HEK293 (cell line): ENCODE data around the gene ESPNL.

Experiments used
- OSR2 ChIP-seq: fragments of 450-650 bp; formaldehyde crosslinking; IDR thresholded peaks from 2 replicates; pipeline ENCODE4 v1.5.1; 2016; ENCODE audit warnings: missing biosample characterization, missing genetic modification characterization
- PRDM2 ChIP-seq: fragments of 450-650 bp; formaldehyde crosslinking; IDR thresholded peaks from 2 replicates; pipeline ENCODE4 v1.5.1; 2016; ENCODE audit warnings: missing biosample characterization, missing genetic modification characterization, borderline replicate concordance
- PRDM6 ChIP-seq: fragments of 450-650 bp; formaldehyde crosslinking; IDR thresholded peaks from 2 replicates; pipeline ENCODE4 v1.5.1; 2017; ENCODE audit warnings: missing biosample characterization, missing genetic modification characterization
- SP2 ChIP-seq: fragments of 450-650 bp; formaldehyde crosslinking; IDR thresholded peaks from 2 replicates; pipeline ENCODE4 v1.5.1; 2016; ENCODE audit warnings: missing biosample characterization, missing genetic modification characterization
- ZBTB49 ChIP-seq: fragments of 450-650 bp; formaldehyde crosslinking; IDR thresholded peaks from 2 replicates; pipeline ENCODE4 v1.5.1; 2016; ENCODE audit warnings: missing biosample characterization, missing genetic modification characterization, low read depth
- ZBTB8A ChIP-seq: fragments of 450-650 bp; formaldehyde crosslinking; IDR thresholded peaks from 2 replicates; pipeline ENCODE4 v1.5.1; 2016; ENCODE audit warnings: missing biosample characterization, missing genetic modification characterization
- ZNF114 ChIP-seq: fragments of 450-650 bp; formaldehyde crosslinking; IDR thresholded peaks from 2 replicates; pipeline ENCODE4 v1.5.0; 2017; ENCODE audit warnings: missing biosample characterization, missing genetic modification characterization
- ZNF37A ChIP-seq: fragments of 450-650 bp; IDR thresholded peaks from 2 replicates; pipeline ENCODE4 v1.5.1; 2018; ENCODE audit warnings: missing biosample characterization, missing genetic modification characterization
- ZNF449 ChIP-seq: fragments of 450-650 bp; formaldehyde crosslinking; IDR thresholded peaks from 2 replicates; pipeline ENCODE4 v1.5.1; 2017; ENCODE audit warnings: missing biosample characterization, mild to moderate bottlenecking, missing genetic modification characterization, moderate library complexity
- ZNF747 ChIP-seq: fragments of 450-650 bp; formaldehyde crosslinking; IDR thresholded peaks from 2 replicates; pipeline ENCODE4 v1.5.1; 2016; ENCODE audit warnings: missing biosample characterization, missing genetic modification characterization
- TF ChIP-seq, protein P1 (sequence below): fragments of 450-650 bp; formaldehyde crosslinking; IDR thresholded peaks from 2 replicates; pipeline ENCODE4 v1.5.1; 2016; ENCODE audit warnings: missing biosample characterization, missing genetic modification characterization
- TF ChIP-seq, protein P2 (sequence below): fragments of 450-650 bp; formaldehyde crosslinking; IDR thresholded peaks from 2 replicates; pipeline ENCODE4 v1.5.1; 2017; ENCODE audit warnings: missing biosample characterization, missing genetic modification characterization
- TF ChIP-seq, protein P3 (sequence below): fragments of 450-650 bp; formaldehyde crosslinking; IDR thresholded peaks from 2 replicates; pipeline ENCODE4 v1.5.1; 2016; ENCODE audit warnings: missing biosample characterization, missing genetic modification characterization
- TF ChIP-seq, protein P4 (sequence below): fragments of 450-650 bp; formaldehyde crosslinking; IDR thresholded peaks from 2 replicates; pipeline ENCODE4 v1.5.1; 2016; ENCODE audit warnings: missing biosample characterization, missing genetic modification characterization

Gene ESPNL

GRCh38 chr2:238135601-238136150 is 35.5 kb downstream of the ESPNL start (continued):
- TF ChIP-seq ZBTB8A (tag by site-specific recombination) (no peak), ZNF37A (tag by site-specific recombination) (no peak), ZNF449 (no peak), SP2 (no peak), ZBTB49 (tag by site-specific recombination) (no peak), ZNF747 (tag by site-specific recombination) (no peak), ZNF114 (tag by site-specific recombination) (no peak), OSR2 (no peak), PRDM2 (no peak), PRDM6 (tag by site-specific recombination) (no peak)
- TF ChIP-seq, protein P1, sequence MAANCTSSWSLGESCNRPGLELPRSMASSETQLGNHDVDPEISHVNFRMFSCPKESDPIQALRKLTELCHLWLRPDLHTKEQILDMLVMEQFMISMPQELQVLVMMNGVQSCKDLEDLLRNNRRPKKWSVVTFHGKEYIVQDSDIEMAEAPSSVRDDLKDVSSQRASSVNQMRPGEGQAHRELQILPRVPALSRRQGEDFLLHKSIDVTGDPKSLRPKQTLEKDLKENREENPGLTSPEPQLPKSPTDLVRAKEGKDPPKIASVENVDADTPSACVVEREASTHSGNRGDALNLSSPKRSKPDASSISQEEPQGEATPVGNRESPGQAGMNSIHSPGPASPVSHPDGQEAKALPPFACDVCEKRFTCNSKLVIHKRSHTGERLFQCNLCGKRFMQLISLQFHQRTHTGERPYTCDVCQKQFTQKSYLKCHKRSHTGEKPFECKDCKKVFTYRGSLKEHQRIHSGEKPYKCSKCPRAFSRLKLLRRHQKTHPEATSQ, result no peak
- TF ChIP-seq, protein P2, sequence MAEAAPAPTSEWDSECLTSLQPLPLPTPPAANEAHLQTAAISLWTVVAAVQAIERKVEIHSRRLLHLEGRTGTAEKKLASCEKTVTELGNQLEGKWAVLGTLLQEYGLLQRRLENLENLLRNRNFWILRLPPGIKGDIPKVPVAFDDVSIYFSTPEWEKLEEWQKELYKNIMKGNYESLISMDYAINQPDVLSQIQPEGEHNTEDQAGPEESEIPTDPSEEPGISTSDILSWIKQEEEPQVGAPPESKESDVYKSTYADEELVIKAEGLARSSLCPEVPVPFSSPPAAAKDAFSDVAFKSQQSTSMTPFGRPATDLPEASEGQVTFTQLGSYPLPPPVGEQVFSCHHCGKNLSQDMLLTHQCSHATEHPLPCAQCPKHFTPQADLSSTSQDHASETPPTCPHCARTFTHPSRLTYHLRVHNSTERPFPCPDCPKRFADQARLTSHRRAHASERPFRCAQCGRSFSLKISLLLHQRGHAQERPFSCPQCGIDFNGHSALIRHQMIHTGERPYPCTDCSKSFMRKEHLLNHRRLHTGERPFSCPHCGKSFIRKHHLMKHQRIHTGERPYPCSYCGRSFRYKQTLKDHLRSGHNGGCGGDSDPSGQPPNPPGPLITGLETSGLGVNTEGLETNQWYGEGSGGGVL (tag by site-specific recombination), result no peak
- TF ChIP-seq, protein P3, sequence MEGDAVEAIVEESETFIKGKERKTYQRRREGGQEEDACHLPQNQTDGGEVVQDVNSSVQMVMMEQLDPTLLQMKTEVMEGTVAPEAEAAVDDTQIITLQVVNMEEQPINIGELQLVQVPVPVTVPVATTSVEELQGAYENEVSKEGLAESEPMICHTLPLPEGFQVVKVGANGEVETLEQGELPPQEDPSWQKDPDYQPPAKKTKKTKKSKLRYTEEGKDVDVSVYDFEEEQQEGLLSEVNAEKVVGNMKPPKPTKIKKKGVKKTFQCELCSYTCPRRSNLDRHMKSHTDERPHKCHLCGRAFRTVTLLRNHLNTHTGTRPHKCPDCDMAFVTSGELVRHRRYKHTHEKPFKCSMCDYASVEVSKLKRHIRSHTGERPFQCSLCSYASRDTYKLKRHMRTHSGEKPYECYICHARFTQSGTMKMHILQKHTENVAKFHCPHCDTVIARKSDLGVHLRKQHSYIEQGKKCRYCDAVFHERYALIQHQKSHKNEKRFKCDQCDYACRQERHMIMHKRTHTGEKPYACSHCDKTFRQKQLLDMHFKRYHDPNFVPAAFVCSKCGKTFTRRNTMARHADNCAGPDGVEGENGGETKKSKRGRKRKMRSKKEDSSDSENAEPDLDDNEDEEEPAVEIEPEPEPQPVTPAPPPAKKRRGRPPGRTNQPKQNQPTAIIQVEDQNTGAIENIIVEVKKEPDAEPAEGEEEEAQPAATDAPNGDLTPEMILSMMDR, result no peak
- TF ChIP-seq, protein P4, sequence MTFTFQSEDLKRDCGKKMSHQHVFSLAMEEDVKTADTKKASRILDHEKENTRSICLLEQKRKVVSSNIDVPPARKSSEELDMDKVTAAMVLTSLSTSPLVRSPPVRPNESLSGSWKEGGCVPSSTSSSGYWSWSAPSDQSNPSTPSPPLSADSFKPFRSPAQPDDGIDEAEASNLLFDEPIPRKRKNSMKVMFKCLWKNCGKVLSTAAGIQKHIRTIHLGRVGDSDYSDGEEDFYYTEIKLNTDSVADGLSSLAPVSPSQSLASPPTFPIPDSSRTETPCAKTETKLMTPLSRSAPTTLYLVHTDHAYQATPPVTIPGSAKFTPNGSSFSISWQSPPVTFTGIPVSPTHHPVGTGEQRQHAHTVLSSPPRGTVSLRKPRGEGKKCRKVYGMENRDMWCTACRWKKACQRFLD (tag by site-specific recombination), result no peak
